Stimulated activated naive B cell treated with anti-CD40 and anti-IgM and Interleukin-4, amounts not matched to agents 10 μg/mL and 1 μg/mL and 100 μg/mL, for 72 hours (primary cell): ENCODE measurements around the gene COMMD2.

Experiments used
- ATAC-seq, 2 donors: fragments of 150-1000 bp; cut with Tn5 transposase; replicated peaks; 2 replicates each; pipeline ENCODE4 v1.10.0; 2021; ENCODE audit warnings: moderate library complexity in 1 of 2
- DNase-seq: peaks from one replicate; pipeline ENCODE4 v3.0.0; 2021
- H3K27ac Mint-ChIP-seq: one replicate; pipeline ENCODE4 v1.8.0; 2022; ENCODE audit warnings: mild to moderate bottlenecking, mixed read lengths
- H3K27me3 Mint-ChIP-seq, 2 donors: one replicate each; pipeline ENCODE4 v1.8.0; 2022; ENCODE audit warnings: mixed read lengths in 2 of 2
- H3K36me3 Mint-ChIP-seq, 2 donors: one replicate each; pipeline ENCODE4 v1.8.0; 2022; ENCODE audit warnings: mixed read lengths in 2 of 2, mild to moderate bottlenecking in 1 of 2
- H3K4me1 Mint-ChIP-seq, 2 donors: one replicate each; pipeline ENCODE4 v1.8.0; 2022; ENCODE audit warnings: mixed read lengths in 2 of 2, mild to moderate bottlenecking in 1 of 2
- H3K4me3 Mint-ChIP-seq, 2 donors: one replicate each; pipeline ENCODE4 v1.8.0; 2022; ENCODE audit warnings: mild to moderate bottlenecking in 2 of 2, mixed read lengths in 2 of 2, moderate library complexity in 1 of 2
- H3K9me3 Mint-ChIP-seq, 2 donors: one replicate each; pipeline ENCODE4 v1.8.0; 2022; ENCODE audit warnings: mixed read lengths in 2 of 2, mild to moderate bottlenecking in 1 of 2

COMMD2 gene

GRCh38 chr3:149703466-149703865, 48.8 kb downstream of the COMMD2 start:
- Mint-ChIP-seq H3K27me3 (peaks cover 0 to 6% of the 10 kb centered on the region in 2 donors), H3K27ac (no peak overlapping the region), H3K4me1 (peaks cover 0 to 3% of the 10 kb centered on the region in 2 donors), H3K36me3 (peaks cover 4 to 8% of the 10 kb centered on the region in 2 donors), H3K9me3 (peaks cover 5 to 7% of the 10 kb centered on the region in 2 donors), H3K4me3 (no peak overlapping the region)
- ATAC-seq (no peak), DNase-seq (no peak)

DNA sequence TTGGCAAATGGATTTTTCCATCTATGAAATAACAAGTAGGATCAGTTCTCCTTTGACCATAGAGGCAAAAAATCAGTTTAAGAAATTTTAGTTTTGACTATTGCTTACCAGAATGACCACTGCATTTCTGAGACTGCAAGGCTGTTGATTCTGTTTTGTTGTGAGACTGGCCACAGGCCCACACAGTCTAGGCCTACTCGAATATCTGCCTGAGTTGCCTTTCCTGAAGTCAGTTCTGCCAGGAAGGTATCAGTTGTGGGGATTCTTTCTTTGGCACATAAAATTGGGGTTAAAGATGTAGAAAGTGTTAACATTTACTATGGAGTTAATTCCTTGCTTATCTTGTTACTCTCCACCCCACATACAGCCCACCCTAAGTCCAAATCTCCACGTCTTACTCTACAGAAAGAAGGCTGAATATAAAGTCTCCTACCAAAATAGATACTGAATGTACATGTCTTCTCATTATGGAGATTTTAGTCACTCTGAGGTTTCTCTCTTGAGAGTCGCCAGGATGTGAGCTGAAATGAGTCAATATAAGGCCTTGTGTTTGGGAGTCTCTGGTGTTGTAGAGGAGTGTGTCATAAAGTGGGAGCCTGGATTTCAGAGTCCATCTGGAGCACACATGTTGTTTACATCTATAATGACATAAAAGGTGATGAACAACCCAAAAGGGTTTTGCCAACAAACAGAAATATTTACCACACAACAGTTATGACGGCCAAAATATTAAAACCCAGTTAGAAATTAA, 49.4 kb downstream of the COMMD2 start:
- Mint-ChIP-seq H3K36me3 (peaks cover 4 to 12% of the 10 kb centered on the region in 2 donors), H3K27ac (no peak overlapping the region), H3K9me3 (peaks cover 11 to 12% of the 10 kb centered on the region in 2 donors), H3K4me3 (no peak overlapping the region), H3K27me3 (peaks cover 0 to 6% of the 10 kb centered on the region in 2 donors), H3K4me1 (peaks cover 0 to 3% of the 10 kb centered on the region in 2 donors)
- DNase-seq (no peak), ATAC-seq (no peak)

DNA sequence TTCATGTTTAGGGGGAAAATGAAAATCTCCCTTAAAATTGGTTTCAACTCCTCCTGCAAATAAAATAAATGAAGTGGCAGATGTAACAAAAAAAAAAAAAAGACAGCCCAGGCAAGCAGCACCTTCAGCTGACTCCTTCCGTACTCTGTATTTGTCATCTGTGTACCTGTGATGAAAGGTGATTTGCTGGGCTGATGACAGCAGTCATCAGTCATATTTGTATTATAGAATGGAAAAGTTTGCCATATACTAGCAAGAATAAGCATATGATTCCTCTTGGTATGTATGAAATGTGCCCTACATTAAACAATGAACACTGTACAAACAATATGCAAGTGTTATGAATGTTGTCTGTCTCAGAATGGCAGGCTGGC, 50.3 kb downstream of the COMMD2 start:
- Mint-ChIP-seq H3K4me1 (peaks cover 0 to 3% of the 10 kb centered on the region in 2 donors), H3K4me3 (no peak overlapping the region), H3K9me3 (peaks cover 17% of the 10 kb centered on the region in 2 donors), H3K27ac (no peak overlapping the region), H3K27me3 (peaks cover 0 to 6% of the 10 kb centered on the region in 2 donors), H3K36me3 (peaks cover 4 to 19% of the 10 kb centered on the region in 2 donors)
- ATAC-seq (no peak), DNase-seq (no peak)

- DNase-seq = no peak
- Mint-ChIP-seq H3K4me3 (no peak overlapping the region), H3K27ac (no peak overlapping the region)
Measured at GRCh38 chr3:149701206-149701976, 50.9 kb downstream of the COMMD2 start.

More at GRCh38 chr3:149701206-149701976, 50.9 kb downstream of the COMMD2 start:
- ATAC-seq = no peak
- H3K27me3 Mint-ChIP-seq = peaks cover 0 to 6% of the 10 kb centered on the region in 2 donors
- peaks cover 0 to 3% of the 10 kb centered on the region in 2 donors for H3K4me1 Mint-ChIP-seq
- H3K9me3 Mint-ChIP-seq = peaks cover 17 to 19% of the 10 kb centered on the region in 2 donors
- H3K36me3 Mint-ChIP-seq = peaks cover 4 to 19% of the 10 kb centered on the region in 2 donors
